ENCODE measurements around the gene STPG3.

Gene STPG3

GRCh38 chr9:137213160-137214060, 37.7 kb upstream of the STPG3 start:
- no peak for DNase-seq (ENCODE audit: low read depth)
- H3K4me3 ChIP-seq (ENCODE audit: low read length) = no peak overlapping the region
- TF ChIP-seq CTCF (conservative IDR thresholded peaks at IDR 0.05; ENCODE audit: low read depth, low read length) = peak; percentile 28

GRCh38 chr9:137214620-137215019, 36.5 kb upstream of the STPG3 start:
- no peak overlapping the region for H3K4me3 ChIP-seq (ENCODE audit: low read length)
- no peak for TF ChIP-seq CTCF (conservative IDR thresholded peaks at IDR 0.05; ENCODE audit: low read depth, low read length)
- DNase-seq (ENCODE audit: low read depth) = no peak

- DNase-seq (ENCODE audit: low read depth) = no peak
- no peak for TF ChIP-seq CTCF (conservative IDR thresholded peaks at IDR 0.05; ENCODE audit: low read depth, low read length)
- H3K4me3 ChIP-seq (ENCODE audit: low read length) = no peak overlapping the region
Measured at GRCh38 chr9:137215196-137215986, 35.7 kb upstream of the STPG3 start.

- DNase-seq (ENCODE audit: low read depth) = no peak
- no peak for TF ChIP-seq CTCF (conservative IDR thresholded peaks at IDR 0.05; ENCODE audit: low read depth, low read length)
- H3K4me3 ChIP-seq (ENCODE audit: low read length) = no peak overlapping the region
Measured at GRCh38 chr9:137216188-137216965, 34.7 kb upstream of the STPG3 start.

GRCh38 chr9:137217276-137218211, 33.5 kb upstream of the STPG3 start:
- DNase-seq (ENCODE audit: low read depth) = no peak
- TF ChIP-seq CTCF (conservative IDR thresholded peaks at IDR 0.05; ENCODE audit: low read depth, low read length) = no peak
- no peak overlapping the region for H3K4me3 ChIP-seq (ENCODE audit: low read length)

GRCh38 chr9:137218212-137218753, 32.8 kb upstream of the STPG3 start:
- no peak for DNase-seq (ENCODE audit: low read depth)
- no peak overlapping the region for H3K4me3 ChIP-seq (ENCODE audit: low read length)
- no peak for TF ChIP-seq CTCF (conservative IDR thresholded peaks at IDR 0.05; ENCODE audit: low read depth, low read length)
